HEK293 (cell line): Measurements from ENCODE around the gene SPANXC.

ENCODE experiments used
- CTCF ChIP-seq: fragments of 450-650 bp; formaldehyde crosslinking; IDR thresholded peaks from 2 replicates; pipeline ENCODE4 v1.5.1; 2016; ENCODE audit warnings: missing biosample characterization, missing genetic modification characterization
- REPIN1 ChIP-seq: fragments of 450-650 bp; formaldehyde crosslinking; IDR thresholded peaks from 2 replicates; pipeline ENCODE4 v1.5.1; 2017; ENCODE audit warnings: missing biosample characterization, missing genetic modification characterization, low read depth
- ZBTB10 ChIP-seq: fragments of 450-650 bp; formaldehyde crosslinking; IDR thresholded peaks from 2 replicates; pipeline ENCODE4 v1.5.1; 2016; ENCODE audit warnings: missing biosample characterization, missing genetic modification characterization
- ZNF174 ChIP-seq: fragments of 450-650 bp; formaldehyde crosslinking; IDR thresholded peaks from 2 replicates; pipeline ENCODE4 v1.5.0; 2017; ENCODE audit warnings: missing biosample characterization, mild to moderate bottlenecking, missing genetic modification characterization
- ZNF324 ChIP-seq: fragments of 450-650 bp; formaldehyde crosslinking; IDR thresholded peaks from 2 replicates; pipeline ENCODE4 v1.5.1; 2016; ENCODE audit warnings: missing biosample characterization, missing genetic modification characterization
- TF ChIP-seq, protein P1 (sequence below): fragments of 450-650 bp; formaldehyde crosslinking; IDR thresholded peaks from 2 replicates; pipeline ENCODE4 v1.5.1; 2016; ENCODE audit warnings: missing biosample characterization, missing genetic modification characterization

- TF ChIP-seq REPIN1 (tag by site-specific recombination) = no peak
- TF ChIP-seq CTCF (tag by site-specific recombination) = no peak
- no peak for TF ChIP-seq ZNF324 (tag by site-specific recombination)
- no peak for TF ChIP-seq ZNF174 (tag by site-specific recombination)
- TF ChIP-seq ZBTB10 = no peak
- TF ChIP-seq, protein P1, sequence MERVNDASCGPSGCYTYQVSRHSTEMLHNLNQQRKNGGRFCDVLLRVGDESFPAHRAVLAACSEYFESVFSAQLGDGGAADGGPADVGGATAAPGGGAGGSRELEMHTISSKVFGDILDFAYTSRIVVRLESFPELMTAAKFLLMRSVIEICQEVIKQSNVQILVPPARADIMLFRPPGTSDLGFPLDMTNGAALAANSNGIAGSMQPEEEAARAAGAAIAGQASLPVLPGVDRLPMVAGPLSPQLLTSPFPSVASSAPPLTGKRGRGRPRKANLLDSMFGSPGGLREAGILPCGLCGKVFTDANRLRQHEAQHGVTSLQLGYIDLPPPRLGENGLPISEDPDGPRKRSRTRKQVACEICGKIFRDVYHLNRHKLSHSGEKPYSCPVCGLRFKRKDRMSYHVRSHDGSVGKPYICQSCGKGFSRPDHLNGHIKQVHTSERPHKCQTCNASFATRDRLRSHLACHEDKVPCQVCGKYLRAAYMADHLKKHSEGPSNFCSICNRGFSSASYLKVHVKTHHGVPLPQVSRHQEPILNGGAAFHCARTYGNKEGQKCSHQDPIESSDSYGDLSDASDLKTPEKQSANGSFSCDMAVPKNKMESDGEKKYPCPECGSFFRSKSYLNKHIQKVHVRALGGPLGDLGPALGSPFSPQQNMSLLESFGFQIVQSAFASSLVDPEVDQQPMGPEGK (tag by site-specific recombination) = no peak
Observed at GRCh38 chrX:141214196-141214595, 28.1 kb downstream of the SPANXC start.
